Measurements from ENCODE around the gene ARNT2.

The ARNT2 gene

GRCh38 chr15:80468796-80469195, 64.6 kb downstream of the ARNT2 start:
- DNase-seq, result no peak

GRCh38 chr15:80471881-80472280, 67.7 kb downstream of the ARNT2 start:
- no peak for DNase-seq

GRCh38 chr15:80473286-80474223, 69.4 kb downstream of the ARNT2 start:
- DNase-seq, result no peak

- DNase-seq, result no peak
Observed at GRCh38 chr15:80474224-80475215, 70.3 kb downstream of the ARNT2 start.

GRCh38 chr15:80475572-80475971, 71.4 kb downstream of the ARNT2 start:
- no peak for DNase-seq

GRCh38 chr15:80476036-80476435, 71.9 kb downstream of the ARNT2 start:
- no peak for DNase-seq

GRCh38 chr15:80478075-80478474, 73.9 kb downstream of the ARNT2 start:
- DNase-seq, result no peak

- DNase-seq, result no peak
Observed at GRCh38 chr15:80479191-80479590, 75.0 kb downstream of the ARNT2 start.

- no peak for DNase-seq
Observed at GRCh38 chr15:80480171-80480811, 76.1 kb downstream of the ARNT2 start.

- no peak for DNase-seq
Observed at GRCh38 chr15:80480909-80481308, 76.7 kb downstream of the ARNT2 start.

- no peak for DNase-seq
Observed at GRCh38 chr15:80482696-80483095, 78.5 kb downstream of the ARNT2 start.

- no peak for DNase-seq
Observed at GRCh38 chr15:80483725-80484161, 79.6 kb downstream of the ARNT2 start.

- DNase-seq, result no peak
Observed at GRCh38 chr15:80484333-80484864, 80.2 kb downstream of the ARNT2 start.

GRCh38 chr15:80485370-80486164, 81.4 kb downstream of the ARNT2 start:
- no peak for DNase-seq

- no peak for DNase-seq
Observed at GRCh38 chr15:80487839-80488390, 83.7 kb downstream of the ARNT2 start.

- DNase-seq, result no peak
Observed at GRCh38 chr15:80489030-80489594, 84.9 kb downstream of the ARNT2 start.

- DNase-seq, result no peak
Observed at GRCh38 chr15:80490431-80490990, 86.3 kb downstream of the ARNT2 start.

GRCh38 chr15:80491163-80491847, 87.1 kb downstream of the ARNT2 start:
- no peak for DNase-seq

GRCh38 chr15:80492409-80492808, 88.2 kb downstream of the ARNT2 start:
- DNase-seq, result no peak

- DNase-seq, result no peak
Observed at GRCh38 chr15:80492874-80493273, 88.7 kb downstream of the ARNT2 start.

All from CD4-positive, alpha-beta T cell treated with Interferon alpha-2 for 1 hour (primary cell).